ENCODE data around the gene SCN8A.
"Not testable (repeated sequence)": the region's sequence is repeated elsewhere in the genome, so short reads cannot be mapped to it uniquely, and the experiment has no call there.

The SCN8A gene

DNA sequence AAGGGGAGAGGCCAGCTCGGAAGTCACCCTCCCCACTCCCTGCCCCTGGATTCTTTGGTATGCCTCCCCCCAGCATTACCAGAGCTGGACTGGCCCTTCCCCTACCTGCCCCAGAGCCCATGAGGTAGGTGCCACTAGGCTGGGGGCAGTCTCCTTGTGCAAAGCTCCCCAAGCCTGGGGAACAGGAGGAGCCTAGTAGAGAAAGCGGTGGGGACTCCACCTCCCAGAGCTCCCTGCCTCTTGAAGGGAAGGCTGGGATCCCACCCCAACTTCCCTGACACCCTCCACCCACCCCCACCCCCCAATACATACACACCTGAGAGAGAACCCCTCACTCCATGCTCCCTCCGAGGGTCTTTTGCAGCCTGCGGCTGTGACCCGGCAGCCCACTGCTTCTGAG is 227.1 kb downstream of the SCN8A start:
- FAIRE-seq, result no peak

DNA sequence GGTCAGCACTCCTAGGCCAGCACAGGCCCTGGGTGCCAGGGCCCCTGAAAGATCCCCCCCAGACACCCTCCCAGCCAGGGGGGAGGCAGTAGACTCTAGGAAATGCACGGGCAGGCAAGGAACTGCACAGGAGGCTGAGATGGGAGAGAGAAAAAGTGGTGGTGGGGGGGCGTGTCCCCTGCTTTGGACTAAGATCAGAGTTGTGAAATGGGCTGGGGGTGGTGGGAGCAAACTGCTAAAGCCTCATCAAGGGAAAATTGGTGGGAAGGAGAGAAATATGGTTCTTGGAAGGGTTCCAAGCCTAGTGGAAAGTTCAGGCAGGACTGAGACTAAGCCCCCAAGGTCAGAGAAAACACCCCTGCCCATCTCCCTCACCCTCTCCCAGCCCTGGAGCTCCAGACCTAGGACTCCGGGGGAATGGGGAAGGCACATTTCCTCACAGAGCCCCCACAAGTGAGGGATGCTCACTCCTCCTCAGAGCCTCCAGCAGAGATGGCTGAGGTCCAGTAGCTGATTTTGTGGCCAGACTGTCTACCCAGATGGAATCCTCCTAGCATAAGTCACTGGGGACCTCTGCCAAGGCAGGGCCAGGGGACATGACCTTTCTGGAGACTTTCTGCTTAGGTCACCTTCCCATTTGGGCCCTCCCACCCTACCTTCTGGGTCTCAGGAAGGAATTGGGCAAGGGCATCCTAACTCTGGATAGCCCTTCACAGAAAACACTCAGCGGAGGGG is 227.7 kb downstream of the SCN8A start:
- FAIRE-seq, result no peak

GRCh38 chr12:51819736-51820525 is 228.9 kb downstream of the SCN8A start:
- no peak for FAIRE-seq

- no peak for FAIRE-seq
Measured at GRCh38 chr12:51820526-51821439, 229.8 kb downstream of the SCN8A start.

DNA sequence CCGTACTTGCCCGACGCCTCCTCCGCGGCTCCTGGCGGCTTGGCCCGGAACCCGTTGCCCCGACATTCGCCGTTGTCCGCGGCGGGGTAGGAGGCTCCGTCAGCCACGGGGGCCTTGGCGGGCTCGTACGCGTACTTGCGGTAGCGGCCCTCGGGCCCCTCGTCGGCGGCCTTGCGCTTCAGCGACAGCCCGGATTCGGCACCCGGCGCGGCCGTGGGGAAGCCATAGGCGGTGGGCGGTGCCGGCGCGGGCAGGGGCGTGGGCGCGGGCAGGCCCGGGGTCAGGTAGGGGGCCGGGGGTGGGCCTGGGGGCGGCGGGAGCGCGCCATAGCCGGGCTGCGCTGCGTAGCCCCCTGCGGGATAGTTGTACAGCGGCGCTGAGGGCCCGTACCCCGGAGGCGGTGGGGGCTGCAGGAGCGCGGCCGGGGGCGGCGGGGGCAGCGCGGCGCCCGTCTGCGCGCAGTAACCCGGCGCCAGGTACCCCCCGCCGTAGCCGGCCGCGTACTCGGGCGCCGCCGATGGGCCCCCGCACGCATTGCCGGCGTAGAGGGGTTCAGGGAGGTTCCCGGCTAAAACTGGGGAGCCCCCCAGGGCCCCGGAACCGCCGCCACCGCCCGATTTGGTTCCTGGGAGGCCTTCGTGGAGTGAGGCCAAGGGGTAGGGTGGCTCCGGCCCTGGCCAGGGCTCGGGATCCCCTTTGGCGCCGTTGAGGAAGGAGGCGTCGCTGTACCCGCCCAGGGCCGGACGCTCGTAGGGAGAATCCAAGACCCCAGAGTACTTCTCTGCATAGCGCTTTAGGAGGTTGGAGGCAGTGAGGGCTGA is 230.6 kb downstream of the SCN8A start:
- no peak for FAIRE-seq

DNA sequence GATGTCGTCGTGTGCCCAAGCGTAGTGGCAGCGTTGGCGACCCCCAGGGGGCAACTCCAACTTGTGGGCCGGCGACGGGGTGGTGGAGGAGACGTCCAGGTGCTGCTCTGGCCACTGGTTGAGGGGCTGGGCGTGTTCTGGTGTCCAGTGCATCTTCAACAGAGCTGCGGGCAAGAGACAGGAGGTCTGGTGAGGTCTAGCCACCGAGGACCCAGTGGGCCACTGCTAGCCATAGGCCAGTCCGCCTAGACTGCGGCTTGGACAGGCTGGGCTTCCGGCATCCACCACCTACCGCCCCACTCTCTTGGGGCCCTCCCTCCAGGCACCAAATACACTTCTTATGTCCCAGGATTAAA is 231.2 kb downstream of the SCN8A start:
- FAIRE-seq, result no peak

- no peak for FAIRE-seq
Measured at GRCh38 chr12:51822956-51823355, 231.9 kb downstream of the SCN8A start.

DNA sequence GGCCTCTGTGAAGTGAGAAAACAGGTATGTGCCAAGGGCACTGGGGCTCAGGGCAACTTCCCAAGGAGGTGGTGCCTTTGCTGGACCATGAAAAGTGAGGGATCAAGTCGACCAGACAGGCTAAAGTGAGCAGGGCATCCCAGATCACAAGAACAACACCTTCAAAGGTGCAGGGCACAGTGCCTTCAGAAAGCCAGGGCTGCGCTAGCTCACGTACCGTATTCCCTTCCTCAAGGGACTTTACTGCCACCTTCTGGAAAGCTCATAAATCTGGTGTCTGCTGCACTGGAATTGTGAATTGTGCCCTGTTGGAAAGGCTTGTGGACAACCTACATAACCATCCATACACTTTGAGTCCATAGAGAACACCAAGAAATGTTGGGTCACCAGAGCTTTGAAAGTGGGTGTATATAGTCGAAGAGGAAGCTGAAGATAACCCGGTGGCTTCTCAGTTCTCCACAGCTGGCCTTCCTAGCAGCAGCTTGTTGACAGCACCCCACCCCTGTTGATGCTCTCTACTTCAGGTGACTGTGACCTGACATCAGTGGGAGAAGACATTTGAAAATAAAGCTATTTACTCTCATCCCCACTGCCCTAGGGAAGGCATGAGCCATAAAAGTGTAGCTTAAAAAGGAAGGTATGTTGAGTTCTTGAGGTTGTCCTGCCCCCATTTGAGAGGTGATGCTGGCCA is 233.0 kb downstream of the SCN8A start:
- no peak for FAIRE-seq

GRCh38 chr12:51825216-51825615 is 234.2 kb downstream of the SCN8A start:
- FAIRE-seq, result no peak

DNA sequence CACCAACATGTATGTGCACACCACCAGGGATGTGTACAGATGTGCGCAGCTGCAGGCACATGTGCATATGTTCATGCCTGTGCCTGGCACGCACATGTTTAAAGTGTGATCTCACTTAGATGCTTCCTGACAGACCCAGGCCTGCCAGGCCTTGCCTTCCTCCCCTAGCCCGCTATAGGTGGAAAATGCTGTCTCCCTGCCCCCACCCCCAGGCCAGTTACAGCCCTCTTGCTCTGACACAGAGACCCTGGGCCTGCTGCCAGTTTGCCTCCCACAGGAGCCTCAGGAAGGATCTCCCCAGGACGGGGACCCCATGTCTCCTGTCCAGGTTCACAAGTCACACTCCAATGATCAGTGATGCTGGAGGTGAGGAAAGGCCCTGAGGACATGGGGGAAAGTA is 235.8 kb downstream of the SCN8A start:
- FAIRE-seq, result no peak

- FAIRE-seq, result no peak
Measured at GRCh38 chr12:51827925-51828818, 237.1 kb downstream of the SCN8A start.

DNA sequence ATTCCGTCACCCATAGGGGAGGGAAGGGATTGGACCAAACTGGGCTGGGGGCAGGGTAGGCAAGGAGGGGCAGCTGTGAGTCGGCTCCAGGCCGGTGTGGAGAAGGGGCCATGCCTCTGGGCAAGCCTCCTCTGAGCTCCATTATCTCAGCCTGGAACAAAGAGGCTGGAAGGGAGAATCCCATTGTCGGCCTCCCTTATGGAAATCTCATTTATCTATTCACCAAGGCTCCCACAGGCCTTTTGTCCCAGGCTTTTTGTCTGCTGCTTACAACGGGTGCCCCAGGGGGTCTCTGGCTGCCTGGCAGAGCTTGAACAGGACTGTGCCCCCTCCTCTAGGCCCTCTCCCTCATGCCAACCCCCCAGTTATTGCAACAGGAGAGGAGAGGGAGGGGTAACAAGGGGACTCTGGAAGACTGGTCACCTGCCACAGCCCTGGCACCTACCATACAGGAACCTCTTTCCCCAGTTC is 238.0 kb downstream of the SCN8A start:
- FAIRE-seq, result no peak

DNA sequence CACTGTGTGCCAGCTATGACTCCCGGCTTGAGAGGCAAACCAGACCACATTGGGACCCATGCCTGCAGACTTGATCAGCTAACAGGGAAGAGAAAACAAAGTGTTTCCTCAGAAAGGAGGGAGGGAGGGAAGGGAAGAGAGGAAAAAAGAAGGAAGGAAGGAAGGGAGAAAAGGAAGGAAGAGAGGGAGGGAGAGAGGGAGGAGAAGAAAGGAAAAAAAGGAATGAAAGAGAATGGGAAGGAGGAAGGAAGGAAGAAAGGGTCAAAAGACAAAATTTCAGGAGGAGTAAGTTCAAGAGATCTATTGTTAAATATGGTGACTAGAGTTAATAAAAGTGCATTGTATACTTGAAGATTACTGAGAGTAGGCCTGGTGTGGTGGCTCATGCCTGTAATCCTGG is 238.6 kb downstream of the SCN8A start:
- FAIRE-seq, result no peak

GRCh38 chr12:51831817-51832216 is 240.8 kb downstream of the SCN8A start:
- FAIRE-seq, result not testable (repeated sequence)

- FAIRE-seq, result no peak
Measured at GRCh38 chr12:51832354-51833107, 241.5 kb downstream of the SCN8A start.

GRCh38 chr12:51833448-51834227 is 242.6 kb downstream of the SCN8A start:
- no peak for FAIRE-seq

- FAIRE-seq, result no peak
Measured at GRCh38 chr12:51834411-51834810, 243.4 kb downstream of the SCN8A start.

GRCh38 chr12:51836041-51836826 is 245.2 kb downstream of the SCN8A start:
- no peak for FAIRE-seq
